NB4 (cell line): ENCODE results near the gene EBLN1.

Experiments
- DNase-seq: peaks from one replicate; pipeline ENCODE4 v3.0.0; 2010; ENCODE audit warnings: low read depth
- H3K4me3 ChIP-seq: one replicate; pipeline ENCODE4 v1.5.1; 2011; ENCODE audit warnings: mild to moderate bottlenecking, low read depth, low read length, moderate library complexity
- CTCF ChIP-seq: IDR thresholded peaks from one replicate; pipeline ENCODE4 v1.5.1; 2012; ENCODE audit warnings: low read depth, low read length
- MYC ChIP-seq: IDR thresholded peaks from 2 replicates; pipeline ENCODE4 v1.6.1; 2011; ENCODE audit warnings: low read depth, low read length
- POLR2A ChIP-seq: IDR thresholded peaks from 2 replicates; pipeline ENCODE4 v1.6.1; 2011; ENCODE audit warnings: mild to moderate bottlenecking; ENCODE audit not compliant: insufficient read length; ENCODE audit errors: extremely low read depth
- TF ChIP-seq, protein P1 (sequence below): IDR thresholded peaks from 2 replicates; pipeline ENCODE4 v1.6.1; 2011; ENCODE audit warnings: low read depth, low read length

The EBLN1 gene

GRCh38 chr10:22170582-22170981 lies 47.2 kb downstream of the EBLN1 start:
- H3K4me3 ChIP-seq = no peak overlapping the region
- no peak for DNase-seq
- no peak for TF ChIP-seq MYC
- no peak for TF ChIP-seq CTCF
- no peak for TF ChIP-seq POLR2A
- TF ChIP-seq, protein P1, sequence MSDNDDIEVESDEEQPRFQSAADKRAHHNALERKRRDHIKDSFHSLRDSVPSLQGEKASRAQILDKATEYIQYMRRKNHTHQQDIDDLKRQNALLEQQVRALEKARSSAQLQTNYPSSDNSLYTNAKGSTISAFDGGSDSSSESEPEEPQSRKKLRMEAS = no peak

DNA sequence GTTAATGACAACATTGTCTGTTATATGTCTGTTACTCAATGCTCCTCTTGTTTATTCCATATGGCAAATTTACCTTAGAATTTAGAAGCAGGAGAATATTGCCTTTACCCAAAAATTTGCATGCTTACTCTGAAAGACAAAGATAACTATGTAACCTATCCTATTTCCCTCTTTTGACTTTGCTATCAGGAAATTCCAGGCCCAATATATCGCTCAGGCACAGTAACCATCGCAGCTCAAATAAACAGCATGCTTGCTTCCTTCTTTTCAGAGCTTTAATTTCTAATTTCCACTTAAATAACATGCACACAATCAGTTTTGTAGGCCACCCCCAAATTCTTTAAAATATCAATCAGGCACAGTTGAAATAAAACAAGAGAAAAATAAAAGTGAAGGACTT lies 57.8 kb downstream of the EBLN1 start:
- H3K4me3 ChIP-seq = no peak overlapping the region
- no peak for DNase-seq
- no peak for TF ChIP-seq POLR2A
- TF ChIP-seq MYC = no peak
- no peak for TF ChIP-seq CTCF
- TF ChIP-seq, protein P1 = no peak

DNA sequence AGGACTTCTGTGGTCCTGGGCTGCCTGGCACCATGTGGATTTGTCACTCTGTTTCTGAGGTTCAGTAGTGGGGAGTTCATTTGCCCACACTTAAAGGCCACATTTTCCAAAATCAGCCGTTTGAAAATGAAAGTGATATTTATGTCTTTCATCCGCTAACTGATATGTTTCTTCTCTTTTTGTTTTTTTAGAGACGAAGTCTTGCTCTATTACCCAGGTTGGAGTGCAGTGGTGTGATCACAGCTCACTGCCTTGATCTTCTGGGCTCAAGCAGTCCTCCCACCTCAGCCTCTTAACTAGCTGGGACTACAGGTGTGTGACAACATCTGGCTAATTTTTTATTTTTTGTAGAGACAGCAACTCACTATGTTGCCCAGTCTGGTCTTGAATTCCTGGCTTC lies 58.6 kb downstream of the EBLN1 start:
- H3K4me3 ChIP-seq = no peak overlapping the region
- no peak for DNase-seq
- TF ChIP-seq CTCF = no peak
- no peak for TF ChIP-seq POLR2A
- TF ChIP-seq, protein P1 = no peak
